DND-41 (cell line): ENCODE results near the gene SORBS1.

ENCODE experiments used
- ATAC-seq: fragments of 200-7000 bp; cut with Tn5 transposase; 3 replicates; pipeline ENCODE4 v1.9.1; 2021; ENCODE audit warnings: low read depth; ENCODE audit not compliant: insufficient read depth
- DNase-seq: peaks from one replicate; pipeline ENCODE4 v3.0.0-alpha.2; 2020
- H2AFZ ChIP-seq: 2 replicates; pipeline ENCODE4 v1.6.0; 2012; ENCODE audit warnings: low read depth, low read length
- H3K27ac ChIP-seq: 2 replicates; pipeline ENCODE4 v1.5.1; 2012; ENCODE audit warnings: low read length, inconsistent platforms
- H3K27me3 ChIP-seq: fragments of 200-600 bp; sonication (generic); 2 replicates; pipeline ENCODE4 v1.6.0; 2012; ENCODE audit warnings: low read length, mild to moderate bottlenecking, inconsistent platforms; ENCODE audit not compliant: insufficient read depth, poor library complexity
- H3K36me3 ChIP-seq: 2 replicates; pipeline ENCODE4 v1.5.1; 2012; ENCODE audit warnings: low read length, inconsistent platforms; ENCODE audit not compliant: insufficient read depth
- H3K4me1 ChIP-seq: 2 replicates; pipeline ENCODE4 v1.5.1; 2012; ENCODE audit warnings: mild to moderate bottlenecking, low read length; ENCODE audit not compliant: insufficient read depth
- H3K4me2 ChIP-seq: 2 replicates; pipeline ENCODE4 v1.6.0; 2012; ENCODE audit warnings: mild to moderate bottlenecking, moderate library complexity, low read length, inconsistent platforms; ENCODE audit not compliant: insufficient read depth
- H3K4me3 ChIP-seq, 2 experiments: fragments of 200-600 bp in 1 of 2; shearing (Covaris generic) in 1 of 2; 2 replicates each; pipeline ENCODE4 v1.5.1; 2012 to 2016; ENCODE audit warnings: inconsistent platforms in 2 of 2, low read length in 2 of 2, mild to moderate bottlenecking in 2 of 2, low read depth in 1 of 2, moderate library complexity in 1 of 2
- H3K79me2 ChIP-seq: 2 replicates; pipeline ENCODE4 v1.6.0; 2012; ENCODE audit warnings: low read length, inconsistent platforms; ENCODE audit not compliant: insufficient read depth
- H3K9ac ChIP-seq: 2 replicates; pipeline ENCODE4 v1.6.0; 2012; ENCODE audit warnings: low read depth, mild to moderate bottlenecking, inconsistent platforms, low read length, moderate library complexity
- H3K9me3 ChIP-seq: 2 replicates; pipeline ENCODE4 v1.5.1; 2012; ENCODE audit warnings: low read length, moderate library complexity, mild to moderate bottlenecking, inconsistent platforms; ENCODE audit not compliant: insufficient read depth, severe bottlenecking
- H4K20me1 ChIP-seq: 2 replicates; pipeline ENCODE4 v1.6.0; 2012; ENCODE audit warnings: low read length; ENCODE audit not compliant: insufficient read depth
- EZH2 ChIP-seq: IDR thresholded peaks from 3 replicates; pipeline ENCODE4 v1.6.1; 2012; ENCODE audit warnings: borderline replicate concordance, low read depth, mild to moderate bottlenecking, moderate library complexity, low read length, inconsistent platforms; ENCODE audit not compliant: severe bottlenecking
- TF ChIP-seq, protein P1 (sequence below): IDR thresholded peaks from 2 replicates; pipeline ENCODE4 v1.5.1; 2012; ENCODE audit warnings: borderline replicate concordance, low read length, moderate library complexity, mild to moderate bottlenecking; ENCODE audit not compliant: poor library complexity, severe bottlenecking; ENCODE audit errors: extremely low read depth

Gene SORBS1

DNA sequence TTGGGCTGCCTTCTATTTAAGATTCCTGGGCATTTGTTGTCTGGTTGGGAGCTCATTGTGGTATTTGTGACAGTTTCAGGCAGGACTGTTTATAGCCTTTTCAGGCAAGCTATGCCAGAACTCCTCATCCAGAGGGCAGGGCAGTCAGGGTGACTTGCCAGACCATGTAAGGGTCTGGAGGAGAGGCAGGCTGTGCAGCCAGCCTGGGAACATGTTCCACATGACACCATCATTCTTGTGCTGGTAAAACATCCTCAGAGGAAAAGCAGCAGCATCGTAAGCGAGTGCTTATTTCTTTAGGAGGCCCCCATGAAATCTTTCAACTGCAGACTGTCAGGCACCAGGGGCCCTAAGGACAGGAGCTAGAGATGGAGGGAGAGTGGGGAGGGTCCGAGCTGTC lies 44.0 kb upstream of the SORBS1 start:
- no peak overlapping the region for H3K4me3 ChIP-seq
- TF ChIP-seq EZH2, result no peak
- TF ChIP-seq, protein P1, sequence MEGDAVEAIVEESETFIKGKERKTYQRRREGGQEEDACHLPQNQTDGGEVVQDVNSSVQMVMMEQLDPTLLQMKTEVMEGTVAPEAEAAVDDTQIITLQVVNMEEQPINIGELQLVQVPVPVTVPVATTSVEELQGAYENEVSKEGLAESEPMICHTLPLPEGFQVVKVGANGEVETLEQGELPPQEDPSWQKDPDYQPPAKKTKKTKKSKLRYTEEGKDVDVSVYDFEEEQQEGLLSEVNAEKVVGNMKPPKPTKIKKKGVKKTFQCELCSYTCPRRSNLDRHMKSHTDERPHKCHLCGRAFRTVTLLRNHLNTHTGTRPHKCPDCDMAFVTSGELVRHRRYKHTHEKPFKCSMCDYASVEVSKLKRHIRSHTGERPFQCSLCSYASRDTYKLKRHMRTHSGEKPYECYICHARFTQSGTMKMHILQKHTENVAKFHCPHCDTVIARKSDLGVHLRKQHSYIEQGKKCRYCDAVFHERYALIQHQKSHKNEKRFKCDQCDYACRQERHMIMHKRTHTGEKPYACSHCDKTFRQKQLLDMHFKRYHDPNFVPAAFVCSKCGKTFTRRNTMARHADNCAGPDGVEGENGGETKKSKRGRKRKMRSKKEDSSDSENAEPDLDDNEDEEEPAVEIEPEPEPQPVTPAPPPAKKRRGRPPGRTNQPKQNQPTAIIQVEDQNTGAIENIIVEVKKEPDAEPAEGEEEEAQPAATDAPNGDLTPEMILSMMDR, result no peak
- H3K4me1 ChIP-seq, result no peaks in the 10 kb centered on the region
- peak; percentile 17; the same call in 1 of the 3 replicates for ATAC-seq
- no peak for DNase-seq
- no peak overlapping the region for H3K9ac ChIP-seq
- no peaks in the 10 kb centered on the region for H3K27me3 ChIP-seq
- H3K9me3 ChIP-seq, result no peaks in the 10 kb centered on the region
- no peak overlapping the region for H3K4me2 ChIP-seq
- no peak overlapping the region for H2AFZ ChIP-seq
- H4K20me1 ChIP-seq, result 0 out of 2 replicates have a peak, but pooled peaks cover 3% of the 10 kb centered on the region
- no peaks in the 10 kb centered on the region for H3K79me2 ChIP-seq
- no peak overlapping the region for H3K27ac ChIP-seq
- peaks cover 50% of the 10 kb centered on the region for H3K36me3 ChIP-seq

DNA sequence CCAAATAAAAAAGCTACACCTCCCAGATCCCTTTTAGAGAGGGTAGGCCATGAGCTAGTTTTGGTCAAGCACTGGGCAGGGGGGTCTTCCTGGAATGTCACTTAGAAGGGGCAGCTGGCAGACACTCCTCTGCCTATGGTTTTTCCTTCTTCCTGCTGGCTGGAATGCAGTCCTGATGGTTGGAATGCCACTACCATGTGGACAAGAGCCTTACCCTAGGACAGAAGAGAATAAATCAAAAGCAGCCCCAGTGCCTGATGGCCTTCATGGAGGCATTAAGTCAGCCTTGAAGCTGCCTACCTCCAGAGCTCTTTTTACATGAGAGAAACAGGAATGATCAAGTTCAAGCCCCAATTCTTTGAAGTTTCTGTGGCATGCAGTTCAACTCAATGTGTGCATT lies 43.5 kb upstream of the SORBS1 start:
- no peaks in the 10 kb centered on the region for H3K27me3 ChIP-seq
- TF ChIP-seq, protein P1, result no peak
- TF ChIP-seq EZH2, result no peak
- H2AFZ ChIP-seq, result no peak overlapping the region
- no peaks in the 10 kb centered on the region for H3K4me1 ChIP-seq
- H4K20me1 ChIP-seq, result 0 out of 2 replicates have a peak, but pooled peaks cover 3% of the 10 kb centered on the region
- no peak overlapping the region for H3K4me3 ChIP-seq
- no peaks in the 10 kb centered on the region for H3K9me3 ChIP-seq
- H3K79me2 ChIP-seq, result no peaks in the 10 kb centered on the region
- H3K9ac ChIP-seq, result no peak overlapping the region
- DNase-seq (no peak), ATAC-seq (no peak)
- H3K4me2 ChIP-seq, result no peak overlapping the region
- H3K36me3 ChIP-seq, result peaks cover 46% of the 10 kb centered on the region
- H3K27ac ChIP-seq, result no peak overlapping the region

DNA sequence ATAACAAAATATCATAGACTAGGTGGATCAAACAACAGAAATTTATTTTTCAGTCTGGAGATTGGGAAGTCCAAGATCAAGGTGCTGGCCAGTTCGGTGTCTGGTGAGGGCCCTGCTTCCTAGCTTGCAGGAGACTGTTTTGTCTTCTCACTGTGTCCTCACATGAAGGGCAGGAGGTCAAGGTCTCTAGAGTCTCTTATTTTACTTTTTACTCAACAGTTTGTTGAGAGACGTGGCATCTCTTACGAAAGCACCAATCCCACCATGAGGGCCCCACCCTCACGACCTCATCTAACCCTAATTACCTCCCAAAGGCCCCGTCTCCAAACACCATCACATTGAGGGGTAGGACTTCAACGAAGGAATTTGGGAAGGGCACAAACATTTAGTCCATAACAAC lies 41.2 kb upstream of the SORBS1 start:
- Histone ChIP-seq H3K79me2 (no peaks in the 10 kb centered on the region), H2AFZ (no peak overlapping the region), H3K4me3 (no peak overlapping the region), H3K4me2 (no peak overlapping the region), H3K36me3 (peaks cover 26% of the 10 kb centered on the region), H3K27ac (no peak overlapping the region), H3K4me1 (no peaks in the 10 kb centered on the region), H3K27me3 (no peaks in the 10 kb centered on the region), H4K20me1 (0 out of 2 replicates have a peak, but pooled peaks cover 3% of the 10 kb centered on the region), H3K9ac (no peak overlapping the region), H3K9me3 (no peaks in the 10 kb centered on the region)
- DNase-seq (no peak), ATAC-seq (no peak)
- no peak for TF ChIP-seq EZH2
- TF ChIP-seq, protein P1, result no peak
